Activated T-cell treated with anti-CD3 and anti-CD28 coated beads, Interleukin-2, amount 50 U/mL, for 24 hours (primary cell): Measurements from ENCODE around the gene ZNF302.
"Not testable (repeated sequence)": the region's sequence is repeated elsewhere in the genome, so short reads cannot be mapped to it uniquely, and the experiment has no call there.

ENCODE experiments used
- DNase-seq: peaks from one replicate; pipeline ENCODE4 v3.0.0-alpha.2; 2020
- H3K27ac Mint-ChIP-seq: 2 replicates; pipeline ENCODE4 v1.8.0; 2020; ENCODE audit warnings: mild to moderate bottlenecking, mixed read lengths
- H3K27me3 Mint-ChIP-seq: 2 replicates; pipeline ENCODE4 v1.8.0; 2020; ENCODE audit warnings: mixed read lengths
- H3K36me3 Mint-ChIP-seq: 2 replicates; pipeline ENCODE4 v1.8.0; 2020; ENCODE audit warnings: low read depth, mixed read lengths
- H3K4me1 Mint-ChIP-seq: 2 replicates; pipeline ENCODE4 v1.8.0; 2020; ENCODE audit warnings: low read depth, mixed read lengths
- H3K4me3 Mint-ChIP-seq: 2 replicates; pipeline ENCODE4 v1.8.0; 2020; ENCODE audit warnings: mild to moderate bottlenecking, moderate library complexity, mixed read lengths
- H3K9me3 Mint-ChIP-seq: 2 replicates; pipeline ENCODE4 v1.8.0; 2020; ENCODE audit warnings: mixed read lengths

Gene ZNF302

GRCh38 chr19:34685266-34685665 lies 7.8 kb downstream of the ZNF302 start:
- peaks cover 69% of the 10 kb centered on the region for H3K9me3 Mint-ChIP-seq

GRCh38 chr19:34686455-34686854 lies 9.0 kb downstream of the ZNF302 start:
- H3K4me3 Mint-ChIP-seq, result no peak overlapping the region
- no peak overlapping the region for H3K27ac Mint-ChIP-seq
- no peak for DNase-seq
- H3K9me3 Mint-ChIP-seq, result peaks cover 70% of the 10 kb centered on the region
- H3K4me1 Mint-ChIP-seq, result no peaks in the 10 kb centered on the region
- H3K36me3 Mint-ChIP-seq, result peaks cover 55% of the 10 kb centered on the region
- peaks cover 4% of the 10 kb centered on the region for H3K27me3 Mint-ChIP-seq

More at GRCh38 chr19:34685266-34685665, 7.8 kb downstream of the ZNF302 start:
- not testable (repeated sequence) for H3K4me3 Mint-ChIP-seq, DNase-seq, H3K4me1 Mint-ChIP-seq, H3K27me3 Mint-ChIP-seq, H3K27ac Mint-ChIP-seq
- H3K36me3 Mint-ChIP-seq, result peaks cover 67% of the 10 kb centered on the region

- Mint-ChIP-seq H3K27ac (no peak overlapping the region), H3K4me1 (no peaks in the 10 kb centered on the region), H3K27me3 (peaks cover 9% of the 10 kb centered on the region), H3K36me3 (peaks cover 47% of the 10 kb centered on the region), H3K4me3 (no peak overlapping the region), H3K9me3 (peaks cover 68% of the 10 kb centered on the region)
- DNase-seq, result no peak
These were observed 9.9 kb downstream of the ZNF302 start for GRCh38 chr19:34687348-34687747.

GRCh38 chr19:34688592-34688991 lies 11.1 kb downstream of the ZNF302 start:
- Mint-ChIP-seq H3K4me1 (no peaks in the 10 kb centered on the region), H3K4me3 (no peak overlapping the region), H3K27ac (no peak overlapping the region), H3K9me3 (peaks cover 60% of the 10 kb centered on the region), H3K36me3 (peaks cover 34% of the 10 kb centered on the region), H3K27me3 (peaks cover 12% of the 10 kb centered on the region)
- no peak for DNase-seq

GRCh38 chr19:34690372-34690771 lies 12.9 kb downstream of the ZNF302 start:
- H3K4me1 Mint-ChIP-seq, result no peaks in the 10 kb centered on the region
- peaks cover 46% of the 10 kb centered on the region for H3K9me3 Mint-ChIP-seq
- no peak overlapping the region for H3K27ac Mint-ChIP-seq
- H3K4me3 Mint-ChIP-seq, result no peak overlapping the region
- no peak for DNase-seq
- H3K27me3 Mint-ChIP-seq, result peaks cover 23% of the 10 kb centered on the region
- H3K36me3 Mint-ChIP-seq, result peaks cover 16% of the 10 kb centered on the region

GRCh38 chr19:34692549-34692948 lies 15.1 kb downstream of the ZNF302 start:
- Mint-ChIP-seq H3K36me3 (no peaks in the 10 kb centered on the region), H3K27ac (no peak overlapping the region), H3K4me1 (no peaks in the 10 kb centered on the region), H3K27me3 (peaks cover 37% of the 10 kb centered on the region), H3K9me3 (peaks cover 25% of the 10 kb centered on the region), H3K4me3 (no peak overlapping the region)
- DNase-seq, result no peak

GRCh38 chr19:34707661-34708060 lies 30.2 kb downstream of the ZNF302 start:
- H3K9me3 Mint-ChIP-seq, result no peaks in the 10 kb centered on the region
- DNase-seq, result no peak
- no peak overlapping the region for H3K4me3 Mint-ChIP-seq
- no peak overlapping the region for H3K27ac Mint-ChIP-seq
- H3K4me1 Mint-ChIP-seq, result peaks cover 1% of the 10 kb centered on the region
- peaks cover 51% of the 10 kb centered on the region for H3K27me3 Mint-ChIP-seq
- H3K36me3 Mint-ChIP-seq, result no peaks in the 10 kb centered on the region

GRCh38 chr19:34711890-34712289 lies 34.4 kb downstream of the ZNF302 start:
- Mint-ChIP-seq H3K9me3 (peaks cover 9% of the 10 kb centered on the region), H3K27ac (no peak overlapping the region), H3K4me1 (peaks cover 1% of the 10 kb centered on the region), H3K4me3 (no peak overlapping the region), H3K27me3 (peaks cover 27% of the 10 kb centered on the region), H3K36me3 (no peaks in the 10 kb centered on the region)
- no peak for DNase-seq

GRCh38 chr19:34712395-34713261 lies 35.1 kb downstream of the ZNF302 start:
- peaks cover 9% of the 10 kb centered on the region for H3K9me3 Mint-ChIP-seq
- H3K27me3 Mint-ChIP-seq, result peaks cover 27% of the 10 kb centered on the region
- no peak for DNase-seq
- peaks cover 1% of the 10 kb centered on the region for H3K4me1 Mint-ChIP-seq
- no peak overlapping the region for H3K27ac Mint-ChIP-seq
- no peak overlapping the region for H3K4me3 Mint-ChIP-seq
- H3K36me3 Mint-ChIP-seq, result no peaks in the 10 kb centered on the region

- no peak for DNase-seq
- H3K27ac Mint-ChIP-seq, result no peak overlapping the region
- peaks cover 9% of the 10 kb centered on the region for H3K9me3 Mint-ChIP-seq
- H3K36me3 Mint-ChIP-seq, result no peaks in the 10 kb centered on the region
- H3K27me3 Mint-ChIP-seq, result peaks cover 23% of the 10 kb centered on the region
- H3K4me1 Mint-ChIP-seq, result peaks cover 1% of the 10 kb centered on the region
- no peak overlapping the region for H3K4me3 Mint-ChIP-seq
These were observed 35.8 kb downstream of the ZNF302 start for GRCh38 chr19:34713262-34713637.

GRCh38 chr19:34715357-34715756 lies 37.9 kb downstream of the ZNF302 start:
- Mint-ChIP-seq H3K9me3 (peaks cover 9% of the 10 kb centered on the region), H3K36me3 (no peaks in the 10 kb centered on the region), H3K27me3 (peaks cover 22% of the 10 kb centered on the region), H3K4me3 (no peak overlapping the region), H3K27ac (no peak overlapping the region), H3K4me1 (peaks cover 1% of the 10 kb centered on the region)
- DNase-seq, result no peak

- H3K9me3 Mint-ChIP-seq, result no peaks in the 10 kb centered on the region
- no peak overlapping the region for H3K4me3 Mint-ChIP-seq
- H3K27ac Mint-ChIP-seq, result no peak overlapping the region
- no peaks in the 10 kb centered on the region for H3K36me3 Mint-ChIP-seq
- no peaks in the 10 kb centered on the region for H3K4me1 Mint-ChIP-seq
- peaks cover 32% of the 10 kb centered on the region for H3K27me3 Mint-ChIP-seq
- no peak for DNase-seq
These were observed 44.9 kb downstream of the ZNF302 start for GRCh38 chr19:34722353-34722752.

GRCh38 chr19:34725400-34725799 lies 47.9 kb downstream of the ZNF302 start:
- Mint-ChIP-seq H3K4me3 (no peak overlapping the region), H3K36me3 (no peaks in the 10 kb centered on the region), H3K9me3 (no peaks in the 10 kb centered on the region), H3K27me3 (peaks cover 35% of the 10 kb centered on the region), H3K27ac (no peak overlapping the region), H3K4me1 (no peaks in the 10 kb centered on the region)
- DNase-seq, result no peak

- Mint-ChIP-seq H3K27ac (no peak overlapping the region), H3K4me1 (peaks cover 23% of the 10 kb centered on the region), H3K36me3 (peaks cover 25% of the 10 kb centered on the region), H3K9me3 (peaks cover 8% of the 10 kb centered on the region), H3K27me3 (peaks cover 18% of the 10 kb centered on the region), H3K4me3 (no peak overlapping the region)
- no peak for DNase-seq
These were observed 53.7 kb downstream of the ZNF302 start for GRCh38 chr19:34731019-34731829.

GRCh38 chr19:34731964-34732363 lies 54.5 kb downstream of the ZNF302 start:
- no peak for DNase-seq
- Mint-ChIP-seq H3K9me3 (peaks cover 12% of the 10 kb centered on the region), H3K4me3 (no peak overlapping the region), H3K4me1 (peaks cover 23% of the 10 kb centered on the region), H3K36me3 (peaks cover 32% of the 10 kb centered on the region), H3K27me3 (peaks cover 13% of the 10 kb centered on the region), H3K27ac (no peak overlapping the region)
